NCI-H345 treated with DMSO at 0.1 percent for 48 hours (cell line): Measurements from ENCODE around the gene CASS4.

Experiments
- DNase-seq: peaks from one replicate; lab custom pipeline; 2025; ENCODE audit not compliant: unreplicated experiment; lab: John Stamatoyannopoulos, UW

Gene CASS4

GRCh38 chr20:56442389-56443365, 30.6 kb downstream of the CASS4 start:
- no peak for DNase-seq

- no peak for DNase-seq
Measured at GRCh38 chr20:56443654-56444540, 31.8 kb downstream of the CASS4 start.

GRCh38 chr20:56445130-56445529, 33.1 kb downstream of the CASS4 start:
- DNase-seq = no peak

- no peak for DNase-seq
Measured at GRCh38 chr20:56445540-56445939, 33.5 kb downstream of the CASS4 start.

- DNase-seq = no peak
Measured at GRCh38 chr20:56447227-56447626, 35.2 kb downstream of the CASS4 start.

- DNase-seq = no peak
Measured at GRCh38 chr20:56449459-56449858, 37.4 kb downstream of the CASS4 start.

- DNase-seq = no peak
Measured at GRCh38 chr20:56451056-56451765, 39.2 kb downstream of the CASS4 start.

GRCh38 chr20:56453352-56453751, 41.3 kb downstream of the CASS4 start:
- DNase-seq = no peak

GRCh38 chr20:56454754-56455153, 42.7 kb downstream of the CASS4 start:
- DNase-seq = no peak

GRCh38 chr20:56458206-56458821, 46.3 kb downstream of the CASS4 start:
- no peak for DNase-seq

- DNase-seq = no peak
Measured at GRCh38 chr20:56460459-56460858, 48.4 kb downstream of the CASS4 start.

GRCh38 chr20:56461576-56461975, 49.5 kb downstream of the CASS4 start:
- DNase-seq = no peak

- DNase-seq = no peak
Measured at GRCh38 chr20:56463428-56463827, 51.4 kb downstream of the CASS4 start.

GRCh38 chr20:56465997-56466396, 53.9 kb downstream of the CASS4 start:
- DNase-seq = no peak

GRCh38 chr20:56467968-56468315, 55.9 kb downstream of the CASS4 start:
- DNase-seq = no peak

- DNase-seq = peak; percentile 91
Measured at GRCh38 chr20:56468316-56469076, 56.4 kb downstream of the CASS4 start, which contains the start of gene RTF2. Gene RTF2 (plus strand): TSS chr20:56468627. CDS start chr20:56468698, 71 bp downstream.

- no peak for DNase-seq
Measured at GRCh38 chr20:56469077-56469449, 57.0 kb downstream of the CASS4 start.

- DNase-seq = no peak
Measured at GRCh38 chr20:56483970-56484369, 71.9 kb downstream of the CASS4 start.

- no peak for DNase-seq
Measured at GRCh38 chr20:56487216-56487615, 75.2 kb downstream of the CASS4 start.

GRCh38 chr20:56488566-56488965, 76.5 kb downstream of the CASS4 start:
- DNase-seq = no peak
